Ectodermal cell (in vitro differentiated cells): ENCODE results near the gene SGSM2.

Experiments
- H3K27ac ChIP-seq: 2 replicates; pipeline ENCODE4 v1.7.0; 2013; ENCODE audit warnings: mild to moderate bottlenecking, low read depth, low read length; ENCODE audit not compliant: insufficient read depth, poor library complexity, severe bottlenecking
- H3K27me3 ChIP-seq: 2 replicates; pipeline ENCODE4 v1.7.0; 2013; ENCODE audit warnings: mild to moderate bottlenecking, low read length; ENCODE audit not compliant: insufficient read depth, control insufficient read depth, poor library complexity, severe bottlenecking
- H3K36me3 ChIP-seq: one replicate; pipeline ENCODE4 v1.7.0; 2013; ENCODE audit warnings: low read length; ENCODE audit not compliant: control insufficient read depth, insufficient read depth
- H3K4me1 ChIP-seq: one replicate; pipeline ENCODE4 v1.7.0; 2013; ENCODE audit warnings: low read length; ENCODE audit not compliant: control insufficient read depth, insufficient read depth
- H3K4me3 ChIP-seq: 2 replicates; pipeline ENCODE4 v1.7.0; 2013; ENCODE audit warnings: low read depth, low read length, control low read depth; ENCODE audit not compliant: insufficient read depth
- H3K9me3 ChIP-seq: 2 replicates; pipeline ENCODE4 v1.7.0; 2013; ENCODE audit warnings: mild to moderate bottlenecking, low read length, moderate library complexity; ENCODE audit not compliant: control insufficient read depth
- WGBS, 2 experiments: methylation state at CpG; one replicate each; pipeline ENCODE4 v1.1.7; 2013; ENCODE audit warnings: missing lambda C conversion rate in 2 of 2; 5-methylcytosine and 5-hydroxymethylcytosine counted together

Gene SGSM2

DNA sequence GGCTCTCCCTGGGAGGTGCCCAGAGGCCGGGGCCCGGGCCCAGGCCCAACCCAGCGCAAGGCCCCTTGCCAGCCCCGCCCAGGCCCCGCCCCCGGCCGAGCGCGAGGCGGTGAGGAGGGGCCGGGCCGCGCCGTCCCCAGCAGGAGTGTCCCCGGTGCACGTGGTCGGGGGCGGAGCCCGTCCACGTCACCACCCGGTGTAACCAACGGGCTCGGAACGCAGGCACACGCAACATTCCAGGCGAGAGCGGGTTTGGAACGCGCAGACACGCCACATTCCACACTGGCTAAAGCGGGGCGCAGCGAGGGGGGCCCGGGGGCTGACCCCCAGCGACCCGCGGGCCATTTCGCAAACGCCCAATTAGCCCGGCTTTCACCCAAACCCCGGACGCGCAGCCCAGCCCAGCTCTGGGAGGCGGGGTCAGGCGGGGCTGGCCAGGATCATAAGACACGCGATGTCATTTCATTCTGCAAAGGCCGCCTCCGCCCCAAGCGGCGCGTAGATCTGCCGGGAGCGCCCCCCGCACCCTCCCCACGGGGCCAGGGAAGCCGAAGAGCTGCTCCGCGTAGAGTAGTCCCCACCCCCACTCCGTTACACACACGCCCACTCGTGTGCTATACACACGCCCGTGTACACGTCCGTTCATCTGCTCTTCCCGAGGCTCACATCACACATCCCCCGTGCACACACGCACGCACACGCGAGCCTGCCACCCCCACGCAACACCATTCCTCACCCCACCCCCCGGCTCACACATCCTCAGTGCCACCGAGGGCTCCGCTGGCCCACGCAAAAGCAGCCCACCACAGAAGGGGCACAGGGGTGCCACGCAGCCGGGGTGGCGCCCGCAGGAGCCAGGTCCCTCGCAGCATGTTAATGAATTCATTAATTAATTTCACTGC, 62.5 kb downstream of the SGSM2 start:
- Histone ChIP-seq H3K4me1 (peaks cover 44% of the 10 kb centered on the region), H3K27ac (peak overlapping the region; percentile 95), H3K27me3 (peaks cover 5% of the 10 kb centered on the region), H3K9me3 (no peaks in the 10 kb centered on the region), H3K36me3 (no peaks in the 10 kb centered on the region), H3K4me3 (peak overlapping the region; percentile 95)
- 0% methylated on average over 82 of the region's 82 CpGs for WGBS, 2 experiments

DNA sequence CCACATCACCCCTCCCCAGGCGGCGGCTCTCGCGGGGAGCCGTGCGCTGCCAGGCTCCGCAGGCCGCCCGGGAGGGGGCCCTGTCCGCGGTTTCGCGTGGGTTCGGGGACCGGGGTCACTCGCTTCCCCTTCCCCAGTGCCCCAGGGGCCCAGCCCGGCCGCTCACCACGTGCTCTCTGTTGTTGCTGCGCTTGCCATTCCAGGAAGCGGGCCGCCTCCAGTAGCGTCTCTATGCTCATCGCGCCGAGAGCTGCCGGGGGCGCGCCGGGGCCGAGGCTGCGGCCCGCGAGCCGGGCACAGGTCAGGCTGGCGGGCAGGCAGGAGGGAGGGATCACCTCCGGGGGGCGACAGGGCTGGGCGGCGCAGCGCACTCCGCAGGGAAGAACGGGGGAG, 63.2 kb downstream of the SGSM2 start:
- peaks cover 38% of the 10 kb centered on the region for H3K4me1 ChIP-seq
- peak overlapping the region; percentile 95 for H3K27ac ChIP-seq
- WGBS, 2 experiments: 0% methylated on average over 42 of the region's 43 CpGs
- H3K27me3 ChIP-seq: peaks cover 5% of the 10 kb centered on the region
- peak overlapping the region; percentile 95 for H3K4me3 ChIP-seq
- H3K36me3 ChIP-seq: no peaks in the 10 kb centered on the region
- no peaks in the 10 kb centered on the region for H3K9me3 ChIP-seq

DNA sequence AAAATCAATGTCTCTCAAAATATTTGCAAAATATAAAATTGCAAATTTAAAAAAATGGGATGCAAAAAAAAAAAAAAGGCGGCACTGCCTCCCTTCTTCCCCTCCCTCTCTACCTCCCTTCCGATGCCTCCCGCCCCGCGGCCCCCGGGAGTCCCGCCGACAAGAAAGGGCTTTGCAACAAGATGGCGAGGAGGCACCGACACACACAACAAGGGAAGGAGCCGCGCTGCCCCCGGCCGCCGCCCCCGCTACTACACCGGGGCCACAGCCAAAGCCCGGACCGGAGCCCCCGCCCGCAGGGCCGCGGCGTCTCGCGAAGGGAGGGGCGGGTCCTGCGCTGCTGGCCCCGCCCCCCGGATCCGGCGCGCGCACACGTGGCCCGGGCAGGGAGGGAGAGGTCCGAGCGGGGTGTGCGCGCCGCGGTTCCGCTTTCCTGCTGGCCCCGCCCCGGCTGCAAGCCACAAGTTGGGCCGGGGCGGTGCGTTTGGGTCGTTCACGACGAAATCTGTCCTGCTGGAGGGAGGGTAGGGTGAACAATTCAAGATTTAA, 63.6 kb downstream of the SGSM2 start, which contains the start of gene MNT:
Gene MNT, minus strand, starts transcription at position 184 of the 549 bp plus-strand sequence. CDS start 348 bp downstream, outside the sequence.
- Histone ChIP-seq H3K9me3 (no peaks in the 10 kb centered on the region), H3K4me1 (peaks cover 33% of the 10 kb centered on the region), H3K4me3 (peak within 1 kb of the TSS; percentile 95), H3K36me3 (no peaks in the 10 kb centered on the region), H3K27me3 (peaks cover 5% of the 10 kb centered on the region), H3K27ac (peak within 1 kb of the TSS; percentile 95)
- WGBS, 2 experiments: 0% methylated on average over 51 of the region's 51 CpGs

DNA sequence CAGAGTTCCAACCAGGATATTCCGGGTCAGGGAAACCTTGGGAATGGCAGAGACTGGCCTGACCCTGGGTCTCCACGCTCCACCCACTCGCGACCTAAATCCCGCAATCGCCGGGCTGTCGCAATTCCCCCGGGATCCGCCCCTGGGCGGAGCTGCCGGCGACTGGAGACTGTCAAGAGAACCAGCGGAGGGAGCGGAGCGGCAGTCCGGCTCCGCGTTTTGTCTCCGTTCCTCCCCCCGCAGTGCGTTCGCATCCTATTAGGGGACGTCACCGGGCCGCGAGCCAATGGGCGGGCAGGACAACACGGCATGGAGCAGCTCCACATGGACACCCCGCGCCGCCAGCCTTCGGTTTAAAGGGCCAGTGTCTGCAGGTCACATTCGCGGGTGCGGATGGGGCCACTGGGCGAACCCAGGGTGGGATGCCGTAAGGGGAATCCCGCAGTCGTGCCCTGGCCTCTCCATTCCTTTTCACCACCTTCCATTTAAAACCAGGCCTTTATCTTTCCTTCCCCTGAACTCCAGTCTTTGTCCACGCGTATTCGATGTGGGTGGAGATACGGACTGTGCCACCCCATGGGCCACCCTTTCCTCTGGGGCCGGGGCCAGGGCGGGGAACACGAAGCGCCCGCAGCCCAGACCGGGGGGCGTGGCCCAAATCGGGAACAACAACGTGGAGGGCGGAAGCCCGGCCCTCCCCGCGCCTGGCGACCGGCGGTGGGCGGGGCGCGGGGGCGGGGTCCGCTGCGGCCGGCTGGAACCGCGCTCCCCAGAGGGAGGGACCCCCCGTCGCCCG, 64.3 kb downstream of the SGSM2 start:
- peak overlapping the region; percentile 94 for H3K27ac ChIP-seq
- H3K4me3 ChIP-seq: peak overlapping the region; percentile 95
- H3K9me3 ChIP-seq: no peaks in the 10 kb centered on the region
- peaks cover 5% of the 10 kb centered on the region for H3K27me3 ChIP-seq
- WGBS, 2 experiments: 0% methylated on average over 72 of the region's 72 CpGs
- H3K4me1 ChIP-seq: peaks cover 26% of the 10 kb centered on the region
- no peaks in the 10 kb centered on the region for H3K36me3 ChIP-seq

DNA sequence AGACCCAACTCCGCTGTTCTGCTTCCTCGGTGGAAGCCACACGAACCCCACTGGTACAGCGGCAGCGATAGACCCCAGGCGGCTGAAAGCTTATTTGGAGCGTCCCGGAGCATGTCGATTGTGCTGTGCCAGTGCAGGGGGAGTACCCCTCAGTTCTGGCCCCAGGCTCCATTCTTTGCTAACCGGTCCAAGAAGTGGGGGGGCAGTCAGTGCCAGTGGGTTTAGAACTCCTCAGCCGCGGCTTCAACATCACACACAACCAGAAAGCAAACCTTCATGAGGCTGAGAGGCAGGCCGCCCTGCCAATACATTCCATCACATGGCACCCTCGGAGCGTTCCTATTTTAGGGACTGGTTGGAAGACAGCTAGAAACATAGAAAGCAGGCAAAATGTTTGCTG, 65.2 kb downstream of the SGSM2 start:
- Histone ChIP-seq H3K27ac (peak overlapping the region; percentile 53), H3K9me3 (no peaks in the 10 kb centered on the region), H3K4me1 (peaks cover 23% of the 10 kb centered on the region), H3K27me3 (peaks cover 5% of the 10 kb centered on the region), H3K4me3 (peak overlapping the region; percentile 47), H3K36me3 (no peaks in the 10 kb centered on the region)
- WGBS, 2 experiments: 28 to 34% methylated on average over 15 of the region's 15 CpGs

DNA sequence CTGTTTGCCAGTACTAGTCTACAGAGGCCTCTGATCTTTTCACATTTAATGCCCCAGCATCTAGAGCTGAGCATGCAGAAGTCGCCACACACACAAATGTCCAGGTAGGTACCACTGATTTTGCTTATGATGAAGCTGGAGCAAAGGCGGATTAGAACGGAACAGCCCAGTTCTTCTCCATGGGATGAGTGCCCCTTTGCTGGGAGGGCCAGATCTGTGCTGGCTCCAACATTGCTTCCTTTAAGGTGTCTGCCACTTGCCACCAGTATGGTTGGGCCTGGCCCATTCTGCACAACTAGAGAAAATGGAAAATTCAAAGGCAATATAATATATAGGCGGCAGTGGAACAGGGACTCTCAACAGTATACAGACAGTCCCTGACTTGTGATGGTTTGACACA, 65.7 kb downstream of the SGSM2 start:
- peaks cover 5% of the 10 kb centered on the region for H3K27me3 ChIP-seq
- H3K36me3 ChIP-seq: no peaks in the 10 kb centered on the region
- H3K4me1 ChIP-seq: peaks cover 19% of the 10 kb centered on the region
- H3K9me3 ChIP-seq: no peaks in the 10 kb centered on the region
- H3K27ac ChIP-seq: no peak overlapping the region
- no peak overlapping the region for H3K4me3 ChIP-seq
- WGBS, 2 experiments: 92 to 94% methylated on average over 4 of the region's 4 CpGs

DNA sequence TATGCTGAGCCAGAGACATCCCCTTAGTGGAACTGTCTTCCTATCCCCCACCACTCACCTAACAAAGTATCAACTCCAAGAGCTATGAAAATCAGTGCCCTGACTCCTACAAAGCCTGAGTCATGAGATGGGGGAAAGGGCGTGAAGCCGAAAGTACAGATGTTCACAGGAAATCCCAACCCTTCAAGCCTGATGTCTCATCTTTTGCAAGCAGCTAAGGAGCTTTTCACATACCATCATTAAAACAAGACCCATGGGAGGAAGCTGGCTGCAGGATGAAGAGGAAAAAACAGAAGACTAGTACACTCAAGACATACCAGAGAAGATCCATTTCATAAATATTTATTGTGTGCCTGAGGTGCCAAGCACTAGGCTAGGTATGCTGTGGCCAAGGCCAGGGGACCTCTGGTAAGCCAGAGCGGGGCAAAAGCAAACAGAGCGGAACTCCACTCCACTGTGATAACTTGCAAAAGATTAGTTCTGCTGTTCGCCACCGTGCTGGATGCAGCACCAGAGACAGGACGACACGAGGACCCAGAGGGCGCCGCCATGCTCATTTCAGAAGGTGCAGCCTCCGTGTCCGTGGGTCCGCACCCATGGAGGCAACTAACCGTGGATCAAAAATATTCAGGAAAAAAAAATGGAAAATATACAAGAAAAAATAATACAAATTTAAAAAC, 68.1 kb downstream of the SGSM2 start:
- Histone ChIP-seq H3K4me3 (no peak overlapping the region), H3K27ac (no peak overlapping the region), H3K27me3 (no peaks in the 10 kb centered on the region), H3K4me1 (peaks cover 13% of the 10 kb centered on the region), H3K9me3 (no peaks in the 10 kb centered on the region), H3K36me3 (no peaks in the 10 kb centered on the region)
- WGBS, 2 experiments: 85 to 87% methylated on average over 13 of the region's 14 CpGs

DNA sequence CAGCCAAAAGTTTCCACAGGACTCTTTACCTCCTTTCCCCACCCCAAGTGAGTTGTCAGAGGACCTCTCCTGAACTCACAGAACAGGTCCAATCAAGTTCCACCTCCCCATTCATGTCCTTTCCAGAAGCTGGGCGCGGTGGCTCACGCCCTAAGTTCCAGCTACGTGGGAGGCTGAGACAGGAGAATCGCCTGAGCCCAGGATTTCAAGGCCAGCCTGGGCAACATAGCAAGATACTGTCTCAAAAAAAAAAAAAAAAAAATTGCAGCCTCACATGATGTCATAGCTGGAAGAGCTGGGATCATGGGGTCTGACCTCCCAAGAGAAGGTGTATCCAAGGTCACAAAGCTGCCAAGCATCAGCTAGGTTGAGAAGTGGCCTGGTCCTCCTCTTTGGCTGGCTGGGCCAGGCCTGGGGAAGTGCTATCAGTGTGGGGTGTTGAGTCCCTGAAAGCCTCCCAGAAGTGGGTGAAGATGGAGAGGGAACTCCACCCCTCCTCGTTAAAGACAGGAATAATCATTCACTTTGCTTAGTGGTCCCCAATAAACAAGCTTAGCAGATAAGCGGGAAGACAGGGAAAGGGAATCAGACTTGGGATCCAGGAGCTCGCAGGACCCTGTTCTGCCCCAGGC, 69.1 kb downstream of the SGSM2 start:
- 93 to 95% methylated on average over 8 of the region's 8 CpGs for whole genome bisulfite sequencing, 2 experiments
- H3K36me3 ChIP-seq: no peaks in the 10 kb centered on the region
- H3K4me1 ChIP-seq: peaks cover 13% of the 10 kb centered on the region
- H3K27me3 ChIP-seq: no peaks in the 10 kb centered on the region
- no peak overlapping the region for H3K27ac ChIP-seq
- no peaks in the 10 kb centered on the region for H3K9me3 ChIP-seq
- no peak overlapping the region for H3K4me3 ChIP-seq

DNA sequence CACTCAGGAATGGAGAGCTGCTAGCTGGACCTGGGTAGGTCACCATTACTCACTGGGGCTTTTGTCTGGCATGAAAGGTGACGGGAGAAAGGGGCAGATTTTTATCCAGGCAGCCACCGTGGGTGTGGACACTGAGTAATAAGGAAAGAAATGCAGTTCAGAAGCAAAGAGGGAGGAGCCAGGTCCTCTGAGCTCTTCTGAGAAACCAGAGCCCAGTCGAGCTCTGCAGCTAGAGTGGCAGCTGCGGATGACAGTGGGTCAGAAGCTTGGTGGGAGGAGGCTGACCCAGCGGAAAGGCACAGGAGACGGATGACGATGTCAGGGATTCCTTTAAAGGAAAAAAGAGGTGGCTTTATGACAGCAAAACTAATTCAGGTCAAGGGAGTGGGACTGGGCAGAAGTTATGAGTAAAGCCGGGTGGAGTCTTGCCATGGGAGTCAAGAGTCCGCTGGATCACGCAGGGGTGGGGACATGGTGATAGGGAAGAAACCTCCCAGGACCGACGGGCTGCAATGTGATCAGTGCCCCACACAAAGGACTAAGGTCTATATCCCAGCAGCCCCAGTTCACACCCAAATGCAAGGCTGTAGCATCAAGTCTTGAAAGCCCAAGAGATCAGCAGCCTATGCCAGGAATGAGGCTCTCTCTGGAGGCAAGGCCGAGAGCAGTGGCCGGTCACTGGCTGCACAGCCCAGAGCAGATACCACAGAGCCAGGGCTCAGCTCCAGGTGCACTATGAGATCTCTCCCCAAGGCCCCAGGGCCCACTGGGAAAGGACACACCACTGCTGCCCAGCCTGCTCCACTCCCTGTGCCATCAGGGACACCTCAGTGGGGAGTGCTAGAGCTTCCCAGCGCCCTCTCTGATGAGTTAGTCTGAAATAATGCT, 69.8 kb downstream of the SGSM2 start:
- Histone ChIP-seq H3K36me3 (no peaks in the 10 kb centered on the region), H3K4me3 (no peak overlapping the region), H3K27ac (peak overlapping the region; percentile 36), H3K4me1 (peaks cover 13% of the 10 kb centered on the region), H3K9me3 (no peaks in the 10 kb centered on the region), H3K27me3 (no peaks in the 10 kb centered on the region)
- 80 to 82% methylated on average over 15 of the region's 15 CpGs for WGBS, 2 experiments
